DMS153 treated with DMSO at 0.1 percent for 48 hours (cell line): ENCODE results near the gene PHTF1.

Experiments
- DNase-seq: peaks from one replicate; lab custom pipeline; 2025; ENCODE audit not compliant: unreplicated experiment; lab: John Stamatoyannopoulos, UW

PHTF1 gene

DNA sequence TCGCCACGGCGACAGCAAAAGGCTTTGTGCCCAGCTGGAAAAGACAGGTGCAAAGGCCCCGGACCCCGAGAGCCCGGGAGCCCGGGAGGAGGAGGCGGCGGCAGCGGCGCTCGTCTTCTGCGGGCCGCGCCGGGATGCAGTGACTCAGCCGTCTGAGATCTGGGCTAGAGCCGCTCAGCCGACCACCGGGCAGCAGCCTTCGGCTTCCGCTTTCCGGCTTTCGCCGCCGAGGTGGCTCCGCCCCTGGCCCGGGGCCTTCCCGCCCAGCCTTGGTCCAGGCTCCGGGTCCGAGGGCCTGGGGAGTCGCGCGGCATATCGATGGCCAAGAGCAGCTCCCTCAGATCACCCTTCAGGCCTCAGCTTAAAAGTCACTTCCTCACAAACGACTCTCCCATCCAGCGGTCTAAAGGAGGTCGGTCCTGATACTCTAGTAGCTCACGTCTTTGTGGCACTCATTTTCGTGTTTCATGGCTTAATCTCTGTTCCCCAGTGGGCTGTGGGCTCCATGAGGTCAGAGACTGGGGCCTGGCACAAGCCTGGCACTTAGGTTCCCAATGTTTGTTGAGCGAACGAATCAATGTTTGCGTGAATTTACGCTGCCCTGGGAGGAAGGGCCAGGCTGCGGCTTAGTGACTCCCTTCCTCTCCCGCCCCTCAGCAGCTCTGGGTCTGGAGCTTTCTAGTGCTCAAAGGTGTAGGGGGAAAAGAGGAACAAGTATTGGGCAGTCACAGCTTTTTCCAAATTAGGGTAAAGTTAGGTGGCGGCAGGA is at the start of gene PHTF1:
TSS of gene PHTF1 (minus strand) at position 154 of the 769 bp plus-strand sequence. CDS start 783 bp downstream, outside the sequence.
- peak; percentile 62 for DNase-seq

DNA sequence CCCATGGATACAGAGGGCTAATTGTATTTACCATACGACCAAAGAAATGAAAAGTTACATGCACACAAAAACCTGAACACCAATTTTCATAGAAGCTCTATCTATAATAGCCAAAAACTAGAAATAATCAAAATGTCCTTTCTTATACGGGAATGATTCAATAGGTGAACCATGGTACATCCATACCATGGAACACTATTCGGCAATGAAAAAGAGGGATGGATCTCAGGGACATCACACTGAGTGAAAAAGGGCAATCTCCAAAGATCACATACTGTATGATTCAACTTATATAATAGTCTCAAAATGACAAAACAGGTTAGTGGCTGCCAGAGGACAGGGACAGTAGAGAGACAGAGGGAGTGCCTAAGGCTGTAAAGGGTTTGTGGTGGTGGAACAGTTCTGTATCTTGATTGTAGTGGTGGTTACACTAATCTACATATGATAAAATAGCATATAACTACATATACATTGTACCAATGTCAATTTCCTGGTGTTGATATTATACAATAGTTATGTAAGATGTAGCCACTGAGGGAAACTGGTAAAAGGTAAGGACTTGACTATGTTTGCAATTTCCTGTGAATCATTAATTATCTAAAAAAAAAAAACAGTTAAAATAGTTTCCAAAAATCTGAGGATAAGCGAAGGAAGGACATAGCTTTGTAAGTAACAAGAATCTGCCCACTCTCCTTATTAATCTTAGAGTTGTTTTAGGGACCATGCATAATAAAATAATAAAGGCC is 49.3 kb upstream of the PHTF1 start:
- DNase-seq = no peak

DNA sequence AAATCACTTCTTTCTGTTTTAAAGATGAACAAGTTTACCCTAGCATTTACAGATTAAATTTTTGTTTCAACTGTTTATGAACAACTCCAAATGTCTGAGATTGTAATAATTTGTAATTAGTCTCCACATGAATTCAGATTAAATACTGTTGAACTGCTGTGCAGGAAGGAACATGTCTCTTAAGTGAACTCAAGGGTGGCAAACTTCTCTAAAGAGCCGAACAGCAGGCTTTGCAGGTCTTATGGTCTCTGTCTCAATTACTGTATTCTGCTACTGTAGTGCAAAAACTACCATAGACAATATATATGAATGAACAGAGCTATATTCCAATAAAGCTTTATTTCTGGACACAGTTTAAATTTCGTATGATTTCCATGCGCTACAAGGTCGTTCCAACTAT is 46.4 kb upstream of the PHTF1 start:
- DNase-seq = no peak

DNA sequence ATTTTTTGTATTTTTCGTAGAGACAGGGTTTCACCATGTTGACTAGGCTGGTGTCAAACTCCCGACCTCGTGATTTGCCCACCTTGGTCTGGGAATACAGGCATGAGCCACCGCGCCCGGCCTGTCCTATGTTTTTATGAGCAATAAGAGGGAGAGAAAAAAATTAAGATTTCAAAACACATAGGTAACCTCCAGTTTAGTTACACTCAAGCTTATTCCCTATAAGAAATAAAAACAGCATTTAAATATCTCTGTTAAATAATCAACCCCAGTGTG is 45.9 kb upstream of the PHTF1 start:
- no peak for DNase-seq

DNA sequence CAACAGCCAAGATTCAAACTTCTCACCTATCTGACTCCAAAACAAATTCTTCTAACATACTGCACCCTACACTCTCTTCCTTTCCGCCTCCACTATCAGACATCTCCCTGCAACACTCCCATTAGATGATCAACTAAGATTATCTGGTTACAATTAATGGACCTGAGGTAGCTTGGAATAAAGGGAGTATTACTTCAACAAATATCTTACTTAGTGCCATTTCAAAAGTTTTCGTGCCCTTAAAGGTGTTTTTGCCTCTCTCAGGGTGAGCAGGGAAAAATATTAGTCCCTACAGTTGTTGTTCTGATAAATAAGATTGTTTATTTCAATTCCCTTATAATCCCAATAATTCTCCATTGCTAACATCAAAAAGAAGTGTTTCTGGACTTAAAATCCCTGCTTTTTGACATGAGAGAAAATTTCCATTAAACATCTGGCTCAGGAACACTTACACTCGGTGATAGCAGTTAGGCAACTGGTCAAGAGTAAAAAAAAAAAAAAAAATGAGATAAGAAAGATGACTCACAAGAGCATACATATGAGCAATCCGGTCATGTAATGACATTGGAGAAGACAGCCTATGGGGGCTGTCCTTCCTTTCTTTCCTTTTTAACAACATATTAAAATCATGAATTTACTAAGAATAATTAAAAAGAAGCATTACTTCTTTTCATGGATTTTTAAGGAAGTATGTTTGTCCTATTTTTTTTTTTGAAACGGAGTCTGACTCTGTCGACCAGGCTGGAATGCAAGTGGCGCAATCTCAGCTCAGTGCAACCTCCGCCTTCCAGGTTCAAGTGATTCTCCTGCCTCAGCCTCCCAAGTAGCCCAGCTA is 45.4 kb upstream of the PHTF1 start:
- no peak for DNase-seq

DNA sequence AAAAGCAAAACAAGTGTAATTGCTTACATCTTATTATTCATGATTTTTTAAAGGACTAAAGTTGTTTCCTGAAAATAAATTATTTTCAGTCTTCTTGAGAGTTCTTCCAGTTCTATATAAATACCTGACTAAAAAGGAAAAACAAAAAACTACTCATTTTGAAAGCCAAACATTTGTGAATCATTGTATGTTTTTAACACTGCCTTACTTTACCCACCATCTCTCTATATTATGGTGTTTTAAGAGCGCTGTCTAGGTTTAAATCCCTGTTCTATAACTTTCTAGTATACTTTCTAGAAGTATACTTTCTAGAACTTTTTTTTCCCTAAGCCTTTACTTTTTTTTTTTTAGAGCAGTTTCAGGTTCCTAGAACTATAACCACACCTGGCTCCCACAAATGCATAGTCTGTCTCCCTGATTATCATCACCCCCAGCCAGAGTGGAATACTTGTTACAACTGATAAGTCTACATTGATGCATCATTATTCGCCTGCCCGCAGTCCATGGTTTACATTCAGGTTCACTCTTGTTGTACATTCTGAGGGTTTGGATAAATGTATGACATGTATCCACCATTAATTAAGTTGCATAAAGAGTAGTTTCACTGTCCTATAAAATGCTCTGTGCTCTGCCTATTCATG is 43.2 kb upstream of the PHTF1 start:
- DNase-seq = no peak

DNA sequence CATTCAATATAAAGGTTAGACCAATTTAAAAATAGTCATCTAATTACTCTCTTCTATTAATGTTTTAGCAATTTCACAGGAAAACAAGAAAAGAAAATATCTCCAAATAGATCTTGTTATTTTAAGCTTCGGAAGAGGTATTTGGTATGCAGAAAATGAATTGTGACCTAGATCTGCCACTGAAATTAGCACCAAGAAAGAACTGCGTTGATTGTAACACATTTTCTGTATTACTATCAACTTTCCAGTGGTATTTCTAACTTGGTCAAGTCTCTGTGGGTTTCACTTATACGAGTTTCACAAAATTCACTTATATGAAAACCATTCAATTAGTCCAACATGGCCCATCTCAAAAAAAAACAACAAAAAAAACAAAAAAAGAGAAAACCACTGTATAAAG is 41.2 kb upstream of the PHTF1 start:
- DNase-seq = no peak

DNA sequence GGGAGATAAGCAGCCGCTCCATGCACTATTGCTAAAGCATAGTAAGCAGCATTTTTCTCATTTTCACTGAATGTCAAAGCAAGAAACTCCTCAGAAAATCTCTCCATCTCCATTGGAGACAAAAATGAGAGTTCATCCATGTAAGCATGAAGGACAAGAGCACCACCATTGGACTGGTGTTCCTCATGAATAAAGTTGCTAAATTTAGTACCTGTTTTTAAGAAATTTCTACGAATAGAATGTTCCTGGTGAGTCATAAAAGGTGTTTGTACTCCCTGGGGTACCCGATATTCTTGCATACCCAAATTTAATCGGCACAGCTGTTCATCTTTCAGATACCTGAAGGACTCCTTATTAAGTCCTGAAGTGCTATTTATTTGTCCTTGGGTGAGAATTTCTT is 38.2 kb upstream of the PHTF1 start:
- no peak for DNase-seq

DNA sequence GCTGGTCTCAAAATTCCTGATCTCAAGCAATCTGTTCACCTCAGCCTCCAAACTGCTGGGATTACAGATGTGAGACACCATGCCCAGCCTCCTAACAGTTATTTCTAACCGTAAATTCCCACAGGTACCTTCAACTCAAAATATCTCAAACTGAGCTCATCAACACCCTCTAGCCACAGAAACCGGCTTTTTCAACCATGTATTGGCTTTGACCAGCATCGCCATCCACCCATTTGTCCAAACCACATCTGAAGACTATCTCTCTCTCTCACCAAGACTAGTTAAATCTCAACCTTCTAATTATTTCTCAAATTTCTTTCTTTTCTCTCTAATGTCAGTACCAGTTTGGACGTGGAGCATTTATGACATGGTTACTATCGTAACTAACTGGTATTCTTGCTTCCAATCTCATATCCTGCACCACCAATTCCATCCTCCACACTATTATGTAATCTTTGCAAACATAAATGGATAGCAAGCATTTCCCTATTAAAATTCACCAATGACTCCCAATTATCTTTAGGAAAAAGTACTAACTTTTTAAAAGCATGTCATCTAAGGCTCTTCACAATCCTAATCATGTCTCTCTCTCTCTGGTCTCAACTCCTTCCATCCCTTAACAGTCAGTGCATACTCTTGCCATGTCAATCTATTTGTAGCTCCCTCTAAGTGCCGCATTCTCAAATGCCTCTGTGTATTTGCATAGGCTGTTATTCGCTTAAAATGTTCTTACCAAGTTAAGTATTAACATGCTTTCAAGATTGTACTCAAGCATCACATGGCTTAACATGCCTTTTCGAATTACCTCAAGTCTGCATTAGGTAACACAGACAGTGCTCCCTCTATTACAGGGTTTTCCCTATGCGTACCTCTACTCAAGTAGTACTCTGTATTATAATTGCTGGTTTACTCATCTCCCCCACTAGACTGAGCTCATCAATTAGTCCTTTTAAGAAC is 34.9 kb upstream of the PHTF1 start:
- no peak for DNase-seq

DNA sequence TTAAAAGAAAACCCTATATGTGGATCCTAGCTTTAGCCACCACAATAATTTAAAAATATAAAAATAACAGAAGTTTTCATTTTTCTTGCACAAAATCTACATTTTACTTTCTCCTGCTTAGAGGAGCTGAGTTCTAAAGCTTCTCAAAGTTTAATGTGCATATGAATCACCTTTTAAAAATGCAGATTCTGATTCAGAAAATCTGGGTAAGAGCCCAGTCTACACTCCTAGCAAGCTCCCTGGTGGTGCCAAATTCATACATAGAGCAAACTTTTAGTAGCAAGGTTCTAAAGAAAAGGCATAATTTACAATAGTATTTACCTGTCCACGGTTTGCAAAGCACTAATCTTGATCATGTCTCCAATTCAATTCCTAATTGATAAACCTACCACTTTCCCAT is 33.7 kb upstream of the PHTF1 start:
- DNase-seq = no peak

DNA sequence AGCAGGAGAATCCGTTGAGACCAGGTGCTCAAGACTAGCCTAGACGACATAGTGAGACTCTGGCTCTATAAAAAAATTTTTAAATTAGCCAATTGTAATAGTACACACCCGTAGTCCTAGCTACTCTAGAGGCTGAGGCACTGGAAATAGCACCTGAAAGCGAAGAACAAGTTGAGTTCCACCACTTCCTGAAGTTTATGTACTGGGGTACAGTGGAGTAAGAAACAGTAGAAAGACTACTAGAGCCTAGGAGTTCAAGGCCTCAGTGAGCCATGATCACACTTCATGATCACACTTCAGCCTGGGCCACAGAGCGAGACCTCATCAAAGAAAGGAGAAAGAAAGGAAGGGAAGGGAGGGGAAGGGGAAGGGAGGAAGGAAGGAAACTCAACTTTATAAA is 33.2 kb upstream of the PHTF1 start:
- DNase-seq = no peak

DNA sequence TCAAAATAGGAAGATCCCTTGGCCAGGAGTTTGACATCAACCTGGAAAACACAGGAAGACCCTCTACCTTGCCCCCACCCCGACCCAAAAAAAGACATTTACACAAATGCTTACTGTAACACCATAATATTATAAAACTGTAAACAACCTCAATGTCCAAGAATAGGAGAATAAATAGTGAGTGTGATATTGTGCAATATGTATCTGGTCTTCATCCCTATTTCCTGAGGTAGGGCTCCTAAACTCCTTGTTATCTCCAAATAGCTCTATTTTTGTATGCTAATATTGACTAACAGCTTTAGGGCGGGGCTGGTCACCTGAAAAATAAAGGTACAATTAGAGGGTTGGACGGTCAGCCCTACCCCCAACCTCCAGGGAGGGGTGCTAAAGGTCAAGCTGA is 29.5 kb upstream of the PHTF1 start:
- no peak for DNase-seq

DNA sequence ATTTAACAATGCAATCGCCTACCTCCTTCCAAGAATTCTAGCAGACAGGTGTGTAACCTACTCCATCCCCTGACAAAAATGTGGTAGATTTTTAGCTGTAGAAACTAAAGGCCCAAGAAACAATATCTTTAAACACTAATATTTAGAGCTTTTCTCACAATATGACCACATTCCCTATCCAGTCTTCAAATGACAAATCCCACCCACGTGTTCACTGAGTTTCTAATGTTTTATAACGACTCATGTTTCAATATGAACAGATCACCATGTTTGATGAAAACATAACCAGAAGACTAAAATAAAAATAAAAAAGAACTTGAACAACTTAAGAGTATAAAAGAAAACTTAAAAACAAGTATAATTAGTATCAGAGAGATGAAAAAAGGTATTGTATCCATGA is 28.4 kb upstream of the PHTF1 start:
- DNase-seq = no peak

DNA sequence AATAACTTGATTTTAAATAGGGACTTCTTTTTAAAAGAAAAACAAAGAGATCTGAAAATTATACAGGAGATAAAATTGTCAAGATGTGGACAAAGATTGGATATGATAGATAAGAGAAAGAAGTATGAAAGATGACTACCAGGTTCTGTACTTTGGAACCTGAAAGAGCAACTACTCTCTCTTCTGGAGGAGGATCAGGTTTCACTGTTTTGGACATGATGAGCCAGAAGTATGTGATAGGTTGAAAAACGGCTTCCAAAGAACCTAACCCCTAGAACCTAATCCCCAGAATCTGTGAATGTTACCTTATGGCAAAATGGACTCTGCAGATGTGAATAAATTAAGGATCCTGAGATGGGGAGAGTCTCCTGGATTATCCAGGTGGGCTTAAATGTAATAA is 26.8 kb upstream of the PHTF1 start:
- DNase-seq = no peak

DNA sequence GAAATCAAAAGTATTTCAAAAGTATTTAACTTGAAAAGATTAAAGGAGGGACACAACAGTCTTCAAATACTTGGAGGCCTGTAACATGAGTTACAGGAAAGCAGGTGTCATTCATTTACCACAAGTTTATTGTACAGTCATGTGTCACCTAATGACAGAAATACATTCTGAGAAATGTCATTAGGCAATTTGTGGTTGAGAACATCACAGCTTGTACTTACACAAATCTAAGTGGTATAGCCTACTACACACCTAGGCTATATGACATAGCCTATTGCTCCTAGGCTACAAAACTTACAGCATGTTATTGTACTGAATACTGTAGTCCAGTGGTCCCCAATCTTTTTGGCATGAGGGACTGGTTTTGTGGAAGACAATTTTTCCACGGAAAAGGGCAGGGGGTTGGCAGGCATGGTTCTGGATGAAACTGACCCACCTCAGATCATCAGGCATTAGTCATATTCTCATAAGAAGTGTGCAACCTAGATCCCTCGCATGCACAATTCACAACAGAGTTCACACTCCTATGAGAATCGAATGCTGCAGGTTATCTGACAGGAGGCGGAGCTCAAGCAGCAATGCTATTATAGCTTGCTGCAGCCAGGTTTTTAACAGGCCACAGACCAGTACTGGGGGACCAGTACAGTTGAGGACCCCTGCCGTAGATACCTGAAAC is 25.0 kb upstream of the PHTF1 start:
- no peak for DNase-seq

DNA sequence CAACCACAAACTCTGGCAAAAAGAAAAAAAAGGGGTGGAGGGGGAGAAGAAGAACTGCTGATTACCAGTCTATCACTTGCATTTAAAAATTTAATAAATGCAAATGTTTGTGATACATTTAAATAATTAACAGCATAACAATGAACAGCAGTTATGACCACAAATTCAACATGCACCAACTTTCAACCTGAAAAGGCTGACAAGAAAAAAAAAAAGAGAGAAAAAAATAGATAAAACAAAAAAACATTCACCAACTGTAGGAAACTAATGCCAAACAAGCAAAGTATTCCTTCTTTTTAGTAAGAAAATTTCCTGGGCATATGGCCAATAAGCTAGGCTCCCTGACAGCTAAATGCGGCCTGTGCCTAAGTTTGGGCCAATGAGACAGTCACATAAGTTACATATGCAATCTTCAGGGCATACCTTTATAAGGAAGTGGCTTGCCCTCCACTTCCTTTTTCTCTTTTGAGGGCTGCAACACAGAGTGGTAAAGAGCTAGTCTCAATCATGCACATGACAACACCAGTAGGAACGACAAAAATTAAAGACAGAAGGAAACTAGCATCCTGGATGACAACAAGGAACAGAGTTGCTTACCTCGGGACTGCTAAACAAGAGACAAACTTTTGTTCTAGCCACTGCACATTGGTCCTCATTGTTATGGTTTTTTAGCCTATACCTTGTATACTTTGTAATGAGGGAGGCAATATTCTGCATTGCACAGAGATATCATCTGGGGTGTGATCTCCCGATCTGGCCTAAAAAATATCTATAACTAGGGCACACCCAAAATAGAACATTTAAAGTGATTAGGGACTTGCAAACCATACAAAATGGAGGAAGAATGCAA is 24.2 kb upstream of the PHTF1 start:
- no peak for DNase-seq

DNA sequence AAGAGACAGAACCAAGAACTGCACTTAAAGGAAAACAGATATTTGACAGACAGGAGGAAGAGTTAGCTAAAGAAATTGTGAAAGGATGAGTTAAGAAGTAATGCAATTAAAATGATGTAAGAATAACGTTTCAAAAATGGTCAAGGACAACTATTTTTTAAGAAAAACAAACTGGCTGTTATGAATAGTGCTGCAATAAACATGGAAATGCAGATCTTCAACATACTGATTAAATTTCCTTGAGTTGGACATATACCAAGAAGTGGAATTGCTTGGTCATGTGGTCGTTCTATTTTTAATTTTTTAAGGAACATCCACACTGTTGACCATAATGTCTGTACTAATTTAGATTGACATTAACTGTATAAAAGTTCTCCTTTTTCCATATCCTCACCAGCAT is 23.1 kb upstream of the PHTF1 start:
- no peak for DNase-seq

DNA sequence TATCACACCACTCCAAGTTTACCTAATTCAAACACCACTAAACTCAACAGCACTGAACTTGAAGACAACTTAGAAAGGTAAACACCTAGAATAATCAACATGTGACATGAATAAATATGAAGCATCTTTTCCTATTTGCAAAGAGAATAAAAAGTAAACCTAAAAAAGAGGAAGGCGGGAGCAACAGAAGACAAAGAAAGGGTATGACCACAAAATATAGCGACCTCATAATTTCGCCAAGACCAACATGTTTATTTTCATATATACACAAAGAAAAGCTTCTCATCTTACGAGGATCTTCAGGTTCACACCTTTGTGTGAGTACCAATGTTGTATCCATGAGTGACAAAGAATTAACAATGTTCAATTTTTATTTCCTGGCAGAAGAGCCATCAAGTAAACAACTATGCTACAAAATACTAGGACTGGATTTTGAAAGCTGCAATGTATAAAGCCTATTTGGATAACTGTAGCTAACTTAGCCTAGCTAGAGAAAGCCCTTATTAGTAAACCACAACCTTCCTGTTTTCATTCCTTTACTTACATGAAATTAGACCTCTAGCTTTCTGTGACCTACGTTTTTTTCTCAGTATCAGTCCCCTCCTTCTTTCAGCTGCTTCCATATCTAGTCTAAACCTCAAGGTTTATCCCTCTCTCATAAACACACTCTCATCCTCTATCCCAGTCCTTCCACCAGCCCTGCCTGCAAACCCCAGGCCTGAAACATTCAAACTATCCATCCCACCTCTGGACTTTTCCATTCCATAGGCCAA is 21.3 kb upstream of the PHTF1 start:
- DNase-seq = no peak
